Stimulated activated CD4-positive, alpha-beta T cell treated with anti-CD3 and anti-CD28 coated beads, TNF-alpha, amount 100 ng/mL, for 4 hours (primary cell): ENCODE data around the gene ACTR6.

Source experiments
- DNase-seq, 3 experiments: peaks; one replicate each; pipeline ENCODE4 v3.0.0-alpha.2; 2020; ENCODE audit warnings: low read depth in 3 of 3

The ACTR6 gene

DNA sequence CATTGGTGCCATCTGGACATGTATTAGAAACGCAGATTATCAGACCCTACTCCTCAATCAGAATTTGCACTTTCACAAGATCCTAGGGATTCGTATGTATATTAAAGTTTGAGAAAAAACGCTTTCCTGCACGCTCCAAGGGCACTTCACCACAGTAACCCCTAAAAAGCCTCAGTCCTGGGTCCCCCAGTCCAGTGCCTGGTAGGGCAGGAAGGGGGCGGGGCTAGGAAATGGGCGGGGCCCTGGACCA lies 65.9 kb downstream of the ACTR6 start:
- DNase-seq = peak in 1 of 3 experiments; percentile 87

DNA sequence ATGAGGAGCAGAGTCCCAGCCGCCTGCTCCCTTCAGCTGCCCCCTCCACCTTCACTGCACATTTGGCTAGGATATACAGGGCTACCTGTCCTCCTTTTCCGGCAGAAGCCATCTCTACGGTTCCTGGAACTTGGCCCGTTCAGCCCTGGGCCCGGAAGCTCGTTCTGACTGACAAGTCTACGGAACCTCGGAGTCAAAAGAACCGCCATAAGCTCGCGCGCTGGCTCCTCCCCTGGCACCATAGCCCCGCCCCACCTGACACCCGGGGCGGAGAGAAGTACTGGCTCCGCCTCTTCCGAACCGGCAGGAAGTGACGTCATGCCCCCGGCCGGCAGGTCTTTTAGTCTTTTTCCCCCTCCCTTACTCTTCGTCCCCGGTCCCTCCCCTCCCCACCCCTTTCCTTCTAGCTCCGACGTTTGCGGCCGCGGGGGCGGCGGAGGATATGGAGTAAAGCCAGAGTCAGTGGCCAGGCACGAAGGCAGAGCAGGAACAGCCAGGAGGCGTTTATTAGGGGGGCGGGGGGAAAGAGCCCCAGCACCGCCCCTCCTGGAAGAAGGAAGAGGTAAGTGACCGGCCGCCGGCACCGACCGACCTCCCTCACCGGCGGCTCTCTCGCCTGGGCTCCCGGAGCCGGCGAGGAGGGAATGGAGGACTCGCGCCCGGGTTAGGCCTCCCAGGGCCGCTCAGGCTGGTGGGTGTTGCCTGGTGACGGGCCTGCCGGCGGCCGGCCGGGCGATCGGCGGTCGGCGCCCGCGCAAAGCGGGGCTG lies 66.4 kb downstream of the ACTR6 start, which contains the start of the genes DEPDC4 and SCYL2:
TSS of gene DEPDC4 (minus strand) at position 245 of the 768 bp plus-strand sequence. CDS start at position 242, 3 bp downstream.
TSS of gene SCYL2 (plus strand) at position 343 of the 768 bp plus-strand sequence. CDS start 15,794 bp downstream, outside the sequence.
- DNase-seq = peak; percentile 86 to 97 (median 87)

DNA sequence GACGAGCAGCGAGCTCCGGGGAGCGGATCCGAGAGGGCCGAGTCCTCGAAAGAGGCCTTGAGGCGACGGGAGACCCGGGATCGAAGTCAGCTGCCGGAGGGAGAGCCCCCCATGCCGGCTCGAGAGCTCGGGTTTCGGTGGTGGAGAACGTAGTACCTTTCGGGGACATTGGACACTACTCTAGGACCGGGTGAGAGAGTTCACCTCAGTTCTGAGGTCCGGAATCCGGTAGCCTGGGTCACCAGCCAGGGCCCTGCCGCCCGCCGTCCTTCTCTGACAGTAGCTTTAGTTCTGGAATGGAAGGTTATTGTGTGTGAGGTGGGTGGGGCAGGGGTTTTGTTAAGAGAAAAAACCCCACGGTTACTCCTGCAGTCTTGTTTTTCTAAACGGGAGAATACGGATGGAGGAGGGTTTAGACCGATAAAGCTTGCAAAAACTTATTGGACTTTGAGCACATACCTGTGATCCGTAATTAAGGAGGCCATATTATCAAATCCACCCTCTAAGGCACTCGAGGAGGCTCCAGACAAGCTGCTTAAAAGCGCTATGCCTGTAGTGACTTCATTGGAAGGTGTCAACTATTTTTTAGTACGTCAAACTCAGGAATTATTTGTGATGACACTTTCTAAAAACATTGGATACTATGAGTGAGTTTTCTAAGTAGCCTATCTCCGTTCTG lies 67.1 kb downstream of the ACTR6 start:
- peak in 2 of 3 experiments; percentile 0 to 12 for DNase-seq

DNA sequence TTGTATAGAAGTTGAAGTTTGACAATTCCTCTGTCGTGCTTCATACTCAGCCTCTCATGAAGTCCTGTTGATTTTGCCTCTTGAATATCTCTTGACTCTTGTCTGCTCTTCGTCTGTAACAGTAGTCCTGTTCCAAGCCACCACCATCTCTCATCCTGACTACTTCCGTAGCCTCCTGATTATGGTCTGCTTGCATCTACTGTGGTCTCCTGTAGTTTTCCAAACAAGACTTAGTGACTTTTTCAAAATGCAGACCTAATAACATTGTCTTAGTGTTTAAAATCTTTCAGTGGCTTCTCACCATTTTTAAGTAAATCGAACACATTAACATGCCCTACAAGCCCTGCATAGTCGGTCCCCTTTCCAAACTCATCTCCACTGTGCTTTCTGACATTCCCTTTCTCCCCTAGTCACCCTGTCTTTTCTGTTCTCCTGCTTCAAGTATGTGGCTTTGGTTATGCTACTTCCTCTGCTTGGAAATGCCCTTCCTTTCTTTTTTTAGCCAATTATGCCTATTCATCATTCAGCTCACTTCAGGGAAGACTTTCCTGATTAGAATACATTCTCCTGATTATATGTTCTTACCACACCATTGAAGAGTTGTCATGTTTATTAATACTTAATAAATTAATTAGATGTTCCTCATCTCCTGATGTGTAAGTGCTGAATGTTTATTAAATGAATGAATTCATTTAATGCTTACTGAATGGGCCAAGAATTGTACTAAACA lies 68.4 kb downstream of the ACTR6 start:
- no peak for DNase-seq

DNA sequence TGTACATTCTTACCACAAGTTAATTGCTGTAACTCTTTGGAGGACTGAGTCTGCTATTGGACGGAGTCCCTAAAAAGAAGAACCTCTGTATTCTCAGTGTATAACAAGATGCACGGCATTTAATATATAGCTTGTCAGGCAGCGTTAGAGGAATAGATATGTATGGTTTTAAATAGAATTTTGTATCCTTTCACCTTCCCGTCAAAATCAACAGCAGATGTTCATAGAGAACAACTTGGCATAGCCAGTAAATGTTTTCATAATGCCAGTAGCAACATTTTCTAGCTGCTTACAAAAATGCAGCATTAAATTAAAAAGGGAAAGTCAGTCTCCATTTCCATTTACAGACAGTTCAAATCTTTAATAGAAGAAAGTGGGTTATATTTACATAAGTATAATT lies 73.2 kb downstream of the ACTR6 start:
- DNase-seq = no peak
